DND-41 (cell line): ENCODE measurements around the gene MTX1.
"Not testable (repeated sequence)": the region's sequence is repeated elsewhere in the genome, so short reads cannot be mapped to it uniquely, and the experiment has no call there.

Source experiments
- ATAC-seq: fragments of 200-7000 bp; cut with Tn5 transposase; 3 replicates; pipeline ENCODE4 v1.9.1; 2021; ENCODE audit warnings: low read depth; ENCODE audit not compliant: insufficient read depth
- DNase-seq: peaks from one replicate; pipeline ENCODE4 v3.0.0-alpha.2; 2020
- H2AFZ ChIP-seq: 2 replicates; pipeline ENCODE4 v1.6.0; 2012; ENCODE audit warnings: low read depth, low read length
- H3K27ac ChIP-seq: 2 replicates; pipeline ENCODE4 v1.5.1; 2012; ENCODE audit warnings: low read length, inconsistent platforms
- H3K27me3 ChIP-seq: fragments of 200-600 bp; sonication (generic); 2 replicates; pipeline ENCODE4 v1.6.0; 2012; ENCODE audit warnings: low read length, mild to moderate bottlenecking, inconsistent platforms; ENCODE audit not compliant: insufficient read depth, poor library complexity
- H3K36me3 ChIP-seq: 2 replicates; pipeline ENCODE4 v1.5.1; 2012; ENCODE audit warnings: low read length, inconsistent platforms; ENCODE audit not compliant: insufficient read depth
- H3K4me1 ChIP-seq: 2 replicates; pipeline ENCODE4 v1.5.1; 2012; ENCODE audit warnings: mild to moderate bottlenecking, low read length; ENCODE audit not compliant: insufficient read depth
- H3K4me2 ChIP-seq: 2 replicates; pipeline ENCODE4 v1.6.0; 2012; ENCODE audit warnings: mild to moderate bottlenecking, moderate library complexity, low read length, inconsistent platforms; ENCODE audit not compliant: insufficient read depth
- H3K4me3 ChIP-seq, 2 experiments: fragments of 200-600 bp in 1 of 2; shearing (Covaris generic) in 1 of 2; 2 replicates each; pipeline ENCODE4 v1.5.1; 2012 to 2016; ENCODE audit warnings: inconsistent platforms in 2 of 2, low read length in 2 of 2, mild to moderate bottlenecking in 2 of 2, low read depth in 1 of 2, moderate library complexity in 1 of 2
- H3K79me2 ChIP-seq: 2 replicates; pipeline ENCODE4 v1.6.0; 2012; ENCODE audit warnings: low read length, inconsistent platforms; ENCODE audit not compliant: insufficient read depth
- H3K9ac ChIP-seq: 2 replicates; pipeline ENCODE4 v1.6.0; 2012; ENCODE audit warnings: low read depth, mild to moderate bottlenecking, inconsistent platforms, low read length, moderate library complexity
- H3K9me3 ChIP-seq: 2 replicates; pipeline ENCODE4 v1.5.1; 2012; ENCODE audit warnings: low read length, moderate library complexity, mild to moderate bottlenecking, inconsistent platforms; ENCODE audit not compliant: insufficient read depth, severe bottlenecking
- H4K20me1 ChIP-seq: 2 replicates; pipeline ENCODE4 v1.6.0; 2012; ENCODE audit warnings: low read length; ENCODE audit not compliant: insufficient read depth
- TF ChIP-seq, protein P1 (sequence below): IDR thresholded peaks from 2 replicates; pipeline ENCODE4 v1.5.1; 2012; ENCODE audit warnings: borderline replicate concordance, low read length, moderate library complexity, mild to moderate bottlenecking; ENCODE audit not compliant: poor library complexity, severe bottlenecking; ENCODE audit errors: extremely low read depth

MTX1 gene

DNA sequence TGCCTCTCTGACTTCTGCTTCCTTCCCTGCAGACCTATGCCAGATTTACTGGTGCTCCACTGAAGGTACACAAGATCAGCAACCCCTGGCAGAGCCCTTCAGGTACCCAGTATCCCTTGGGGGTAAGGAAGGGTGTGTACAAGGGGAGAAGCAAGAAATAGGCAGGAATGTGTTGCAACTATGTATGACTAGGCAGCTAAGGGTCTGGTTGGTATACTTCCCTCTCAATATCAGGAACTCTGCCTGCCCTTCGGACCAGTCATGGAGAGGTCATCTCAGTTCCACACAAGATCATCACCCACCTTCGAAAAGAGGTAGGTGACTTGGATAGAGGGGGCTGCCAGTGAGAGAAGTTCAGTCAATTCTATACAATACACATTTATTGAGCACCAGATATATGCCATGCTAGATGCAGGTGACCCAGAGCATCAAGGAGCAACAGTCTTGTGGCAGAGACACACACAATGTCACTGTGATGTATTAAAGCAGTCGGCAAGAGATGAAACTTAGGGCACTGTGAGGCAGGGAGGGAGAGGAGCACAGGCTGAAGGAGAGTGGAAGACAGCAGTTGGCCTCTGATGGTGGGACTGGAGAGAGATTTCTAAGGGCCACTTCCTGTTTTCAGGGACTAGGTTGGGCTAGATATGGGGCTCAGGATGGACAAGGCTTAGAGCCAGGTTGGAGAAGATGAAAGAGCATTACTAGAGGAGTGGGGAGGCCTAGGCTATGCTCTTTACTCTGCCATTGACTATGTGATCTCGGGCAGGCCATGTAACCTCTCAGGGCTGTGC is 2.0 kb downstream of the MTX1 start:
- no peaks in the 10 kb centered on the region for H3K27me3 ChIP-seq
- DNase-seq (no peak), ATAC-seq (no peak)
- peaks cover 17% of the 10 kb centered on the region for H3K79me2 ChIP-seq
- no peak overlapping the region for H3K27ac ChIP-seq
- H3K4me3 ChIP-seq = peak overlapping the region in 1 of 2 experiments; percentile 88; a peak in 1 of 4 replicates
- peaks cover 33% of the 10 kb centered on the region for H3K4me1 ChIP-seq
- peak overlapping the region; percentile 75; the same call in 1 of the 2 replicates for H3K9ac ChIP-seq
- TF ChIP-seq, protein P1, sequence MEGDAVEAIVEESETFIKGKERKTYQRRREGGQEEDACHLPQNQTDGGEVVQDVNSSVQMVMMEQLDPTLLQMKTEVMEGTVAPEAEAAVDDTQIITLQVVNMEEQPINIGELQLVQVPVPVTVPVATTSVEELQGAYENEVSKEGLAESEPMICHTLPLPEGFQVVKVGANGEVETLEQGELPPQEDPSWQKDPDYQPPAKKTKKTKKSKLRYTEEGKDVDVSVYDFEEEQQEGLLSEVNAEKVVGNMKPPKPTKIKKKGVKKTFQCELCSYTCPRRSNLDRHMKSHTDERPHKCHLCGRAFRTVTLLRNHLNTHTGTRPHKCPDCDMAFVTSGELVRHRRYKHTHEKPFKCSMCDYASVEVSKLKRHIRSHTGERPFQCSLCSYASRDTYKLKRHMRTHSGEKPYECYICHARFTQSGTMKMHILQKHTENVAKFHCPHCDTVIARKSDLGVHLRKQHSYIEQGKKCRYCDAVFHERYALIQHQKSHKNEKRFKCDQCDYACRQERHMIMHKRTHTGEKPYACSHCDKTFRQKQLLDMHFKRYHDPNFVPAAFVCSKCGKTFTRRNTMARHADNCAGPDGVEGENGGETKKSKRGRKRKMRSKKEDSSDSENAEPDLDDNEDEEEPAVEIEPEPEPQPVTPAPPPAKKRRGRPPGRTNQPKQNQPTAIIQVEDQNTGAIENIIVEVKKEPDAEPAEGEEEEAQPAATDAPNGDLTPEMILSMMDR = no peak
- H3K4me2 ChIP-seq = peak overlapping the region; percentile 86
- no peaks in the 10 kb centered on the region for H3K9me3 ChIP-seq
- peaks cover 18% of the 10 kb centered on the region for H3K36me3 ChIP-seq
- no peak overlapping the region for H2AFZ ChIP-seq
- H4K20me1 ChIP-seq = no peaks in the 10 kb centered on the region

DNA sequence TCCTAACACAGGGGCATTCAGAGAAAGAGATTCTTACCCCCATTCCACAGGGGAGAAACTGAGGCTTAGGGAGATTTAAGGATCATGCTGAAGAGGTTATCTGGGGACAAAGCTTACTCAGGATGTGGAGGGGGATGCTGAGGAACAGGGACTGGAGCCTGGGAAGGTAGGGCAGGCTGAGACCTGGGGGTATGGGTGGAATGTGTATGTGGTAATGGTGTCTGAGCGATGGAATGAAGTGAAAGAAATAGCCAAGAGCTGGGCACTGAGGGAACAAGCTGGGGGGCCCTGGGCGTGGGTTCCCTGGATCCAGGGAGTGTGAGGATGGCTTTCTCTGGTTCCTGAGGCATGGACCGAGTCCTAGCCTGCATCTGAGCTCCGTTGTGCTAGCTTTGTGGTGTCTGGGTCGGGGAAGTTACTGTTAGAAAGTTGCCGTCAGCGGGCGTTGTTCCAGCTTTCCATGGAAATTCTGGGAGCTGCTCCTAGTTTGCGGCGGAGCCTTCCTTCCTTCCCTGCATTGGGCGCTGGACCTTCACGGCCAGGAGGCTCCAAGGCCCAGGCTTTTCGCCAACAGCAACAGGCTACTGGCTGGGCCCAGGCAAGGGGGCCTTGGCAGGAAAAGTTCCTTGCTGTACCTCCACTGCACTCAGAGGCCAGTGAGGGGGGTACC is 3.0 kb downstream of the MTX1 start:
- peaks cover 33% of the 10 kb centered on the region for H3K4me1 ChIP-seq
- ATAC-seq, H3K4me3 ChIP-seq, H3K27me3 ChIP-seq, H2AFZ ChIP-seq, DNase-seq, H3K27ac ChIP-seq, H3K9me3 ChIP-seq, H3K9ac ChIP-seq, H4K20me1 ChIP-seq, H3K4me2 ChIP-seq: not testable (repeated sequence)
- H3K36me3 ChIP-seq = peaks cover 27% of the 10 kb centered on the region
- peaks cover 17% of the 10 kb centered on the region for H3K79me2 ChIP-seq

DNA sequence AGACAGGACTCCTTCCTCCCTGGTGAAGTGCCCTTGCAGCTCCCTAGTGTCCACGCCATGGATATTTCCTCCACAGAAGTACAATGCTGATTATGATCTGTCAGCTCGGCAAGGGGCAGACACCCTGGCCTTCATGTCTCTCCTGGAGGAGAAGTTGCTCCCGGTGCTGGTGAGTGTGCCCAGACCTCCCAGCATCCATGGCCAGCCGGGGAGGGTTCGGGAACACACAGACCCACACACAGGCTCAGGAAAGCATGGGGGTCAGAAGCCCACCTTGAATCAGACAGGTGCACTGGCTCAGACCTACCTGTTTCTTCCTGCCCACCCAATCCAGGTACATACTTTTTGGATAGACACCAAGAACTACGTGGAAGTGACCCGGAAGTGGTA is 3.6 kb downstream of the MTX1 start:
- not testable (repeated sequence) for DNase-seq, H3K9me3 ChIP-seq, H3K27ac ChIP-seq, ATAC-seq, H4K20me1 ChIP-seq, H3K27me3 ChIP-seq, H2AFZ ChIP-seq, H3K4me3 ChIP-seq, H3K4me2 ChIP-seq, H3K9ac ChIP-seq
- H3K4me1 ChIP-seq = peaks cover 28% of the 10 kb centered on the region
- peaks cover 30% of the 10 kb centered on the region for H3K36me3 ChIP-seq
- H3K79me2 ChIP-seq = peaks cover 17% of the 10 kb centered on the region

DNA sequence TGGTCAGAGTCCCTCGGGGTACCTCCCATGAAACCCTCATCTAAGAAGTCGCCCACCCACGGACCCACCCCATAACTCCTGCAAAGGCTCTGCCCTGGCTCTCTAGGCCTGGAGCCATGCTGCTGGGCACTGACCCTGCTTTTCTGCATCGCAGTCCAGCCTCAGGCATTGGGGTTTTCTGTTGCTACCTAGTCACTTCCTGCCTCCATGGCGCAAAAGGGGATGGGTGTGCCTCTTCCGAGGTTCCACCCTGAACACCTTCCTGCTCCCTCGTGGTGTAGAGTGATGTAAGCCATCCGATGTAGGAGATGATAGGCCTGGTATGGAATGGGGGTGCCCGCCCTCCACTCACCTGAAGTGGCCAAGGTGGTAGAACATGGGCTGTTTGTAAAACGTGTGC is 6.2 kb downstream of the MTX1 start:
- H3K4me3 ChIP-seq = not testable (repeated sequence)

More for the DNA sequence above, 6.2 kb downstream of the MTX1 start:
- H3K4me2 ChIP-seq, H3K27me3 ChIP-seq, H2AFZ ChIP-seq, H3K9ac ChIP-seq, DNase-seq, ATAC-seq, H3K9me3 ChIP-seq, H4K20me1 ChIP-seq, H3K27ac ChIP-seq: not testable (repeated sequence)
- H3K4me1 ChIP-seq = peaks cover 21% of the 10 kb centered on the region
- peaks cover 11% of the 10 kb centered on the region for H3K79me2 ChIP-seq
- peaks cover 36% of the 10 kb centered on the region for H3K36me3 ChIP-seq
